Activated T-helper 2 cell treated with anti-CD3 and anti-CD28 coated beads, Interferon-gamma antibody, Interleukin-2, Interleukin-4, amounts not matched to agents 10 μg/mL and 5 μg/mL and 100 μg/mL, durations not matched to agents 14 hours and 24 hours and 36 hours (primary cell): ENCODE data around the gene PLEKHO1. TPM values are rescaled to one million over a fixed set of nuclear protein-coding genes. Genes with fewer than 3 reads are reported as not detected.
"Not testable (repeated sequence)": the region's sequence is repeated elsewhere in the genome, so short reads cannot be mapped to it uniquely, and the experiment has no call there.

Experiments used
- DNase-seq: peaks from one replicate; pipeline ENCODE4 v3.0.0; 2021; ENCODE audit warnings: low spot score
- H3K27ac Mint-ChIP-seq: one replicate; pipeline ENCODE4 v1.8.0; 2021; ENCODE audit warnings: mixed read lengths
- H3K27me3 Mint-ChIP-seq: one replicate; pipeline ENCODE4 v1.8.0; 2021; ENCODE audit warnings: low read depth, mixed read lengths
- H3K36me3 Mint-ChIP-seq: one replicate; pipeline ENCODE4 v1.8.0; 2021; ENCODE audit warnings: low read depth, mixed read lengths
- H3K4me1 Mint-ChIP-seq: one replicate; pipeline ENCODE4 v1.8.0; 2021; ENCODE audit warnings: low read depth, mixed read lengths
- H3K4me3 Mint-ChIP-seq: one replicate; pipeline ENCODE4 v1.8.0; 2021; ENCODE audit warnings: low read depth, mild to moderate bottlenecking, moderate library complexity, mixed read lengths
- H3K9me3 Mint-ChIP-seq: one replicate; pipeline ENCODE4 v1.8.0; 2021; ENCODE audit warnings: mixed read lengths
- intact Hi-C: fragments of 100-400 bp; cut with micrococcal nuclease; formaldehyde crosslinking; loops from one replicate; pipeline ENCODE4 v1.15.1; 2023
- total RNA-seq: library from RNA; stranded (reverse); gene quantifications from 2 replicates; pipeline ENCODE4 v1.2.3, GENCODE V29; 2022

Gene PLEKHO1
- total RNA-seq, 1 donor from 2014 or later = 31.2 TPM

DNA sequence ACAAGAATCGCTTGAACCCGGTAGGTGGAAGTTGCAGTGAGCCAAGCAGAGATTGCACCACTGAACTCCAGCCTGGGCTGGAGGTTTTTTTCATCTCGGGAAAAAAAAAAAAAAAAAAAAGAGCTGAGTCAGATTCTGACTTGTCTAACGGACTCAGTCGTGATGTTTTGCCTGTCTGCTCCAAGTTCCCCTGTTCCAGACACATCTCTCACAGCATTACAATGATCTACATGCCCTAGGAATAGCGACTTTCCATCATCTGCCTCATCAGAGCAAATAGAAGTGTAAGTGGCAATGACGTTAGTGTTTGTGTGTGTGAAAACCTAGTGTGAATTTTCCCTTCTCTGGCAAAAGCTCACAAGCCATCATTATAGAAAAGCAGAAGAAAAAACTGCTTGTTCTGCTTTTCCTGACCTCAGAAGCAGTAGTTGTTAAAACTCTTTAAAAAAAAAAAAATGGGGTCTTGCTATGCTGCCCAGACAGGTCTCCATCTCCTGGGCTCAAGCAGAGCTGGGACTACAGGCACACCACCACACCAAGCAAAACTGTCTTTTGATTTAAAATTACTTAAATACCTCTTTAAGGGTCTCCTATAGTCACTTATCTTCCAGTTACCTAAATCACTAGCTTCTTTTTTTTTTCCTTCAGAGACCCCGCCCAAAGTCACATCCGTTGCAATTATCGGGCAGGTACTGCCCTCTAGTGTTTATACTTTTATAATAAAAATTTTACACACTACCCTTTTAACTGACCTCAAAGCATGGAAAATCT is 37.3 kb downstream of the PLEKHO1 start:
- DNase-seq = no peak
- intact Hi-C loops = loop anchor here (1.0 to 5.0 kb wide), 2 partner anchors 122 to 225 kb away; no protein-coding TSS in a partner anchor
- Mint-ChIP-seq H3K36me3 (no peaks in the 10 kb centered on the region), H3K4me1 (peaks cover 8% of the 10 kb centered on the region), H3K4me3 (no peak overlapping the region), H3K27ac (no peak overlapping the region), H3K27me3 (peaks cover 1% of the 10 kb centered on the region), H3K9me3 (no peaks in the 10 kb centered on the region)

GRCh38 chr1:150187560-150187931 is 37.8 kb downstream of the PLEKHO1 start:
- H3K36me3 Mint-ChIP-seq = no peaks in the 10 kb centered on the region
- H3K4me1 Mint-ChIP-seq = peaks cover 8% of the 10 kb centered on the region
- intact Hi-C loops = loop anchor here (1.0 to 5.0 kb wide), 2 partner anchors 122 to 225 kb away; no protein-coding TSS in a partner anchor
- H3K27me3 Mint-ChIP-seq = peaks cover 1% of the 10 kb centered on the region
- DNase-seq = no peak
- no peaks in the 10 kb centered on the region for H3K9me3 Mint-ChIP-seq
- no peak overlapping the region for H3K4me3 Mint-ChIP-seq
- H3K27ac Mint-ChIP-seq = no peak overlapping the region

DNA sequence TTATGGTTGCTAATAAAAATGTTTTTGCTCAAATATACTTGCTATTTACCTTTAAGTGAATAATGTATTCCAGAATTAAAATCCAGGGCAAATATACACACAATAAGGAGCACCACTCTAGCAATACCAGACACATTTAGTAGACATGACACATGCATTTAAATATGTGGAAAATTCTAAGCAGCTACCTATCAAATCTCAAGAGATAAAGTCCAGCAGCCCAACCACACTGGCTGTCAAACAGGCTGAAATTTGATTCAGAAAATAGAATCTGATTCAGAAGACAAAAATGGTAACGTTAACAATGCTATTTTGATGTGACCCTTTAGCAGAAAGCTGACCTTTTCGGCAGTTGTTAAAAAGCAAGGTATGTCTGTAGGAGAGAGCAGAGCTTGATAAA is 42.3 kb downstream of the PLEKHO1 start:
- no peaks in the 10 kb centered on the region for H3K9me3 Mint-ChIP-seq
- H3K27ac Mint-ChIP-seq = no peak overlapping the region
- intact Hi-C loops = no loop called here

DNA sequence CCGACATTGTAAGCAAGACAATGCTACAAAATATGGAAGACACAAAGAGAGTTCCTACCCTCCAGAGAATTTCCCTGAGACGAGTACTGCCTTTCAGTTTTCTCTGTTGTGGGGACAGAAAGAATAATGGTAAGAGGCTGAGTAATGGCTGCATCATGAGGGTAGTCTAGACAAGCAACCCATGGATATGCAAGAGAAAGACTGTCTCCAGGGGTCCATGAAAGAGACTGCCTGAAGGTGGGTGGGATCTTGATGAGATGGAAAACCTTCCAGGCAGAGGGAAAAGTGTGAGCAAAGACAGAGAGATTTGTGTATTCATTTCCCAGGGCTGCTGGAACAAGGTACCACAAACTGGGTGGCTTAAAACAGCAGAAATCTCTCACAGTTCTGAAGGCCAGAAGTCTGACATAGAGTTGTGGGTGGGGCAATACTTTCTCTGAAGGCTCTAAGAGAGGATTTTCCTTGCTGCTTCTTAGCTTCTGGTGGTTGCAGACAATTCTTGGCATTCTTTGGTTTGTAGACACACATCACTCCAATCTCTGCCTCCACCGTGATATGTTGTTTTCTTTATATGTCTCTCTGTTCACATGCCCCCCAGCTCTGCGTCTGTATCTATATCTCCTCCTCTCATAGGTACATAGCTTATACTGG is 44.8 kb downstream of the PLEKHO1 start:
- H3K9me3 Mint-ChIP-seq = no peaks in the 10 kb centered on the region
- no peaks in the 10 kb centered on the region for H3K36me3 Mint-ChIP-seq
- H3K27ac Mint-ChIP-seq = no peak overlapping the region
- intact Hi-C loops = no loop called here
- H3K4me3 Mint-ChIP-seq = no peak overlapping the region
- no peak for DNase-seq
- H3K4me1 Mint-ChIP-seq = peaks cover 3% of the 10 kb centered on the region
- peaks cover 16% of the 10 kb centered on the region for H3K27me3 Mint-ChIP-seq

More for the DNA sequence above, 42.3 kb downstream of the PLEKHO1 start:
- no peak for DNase-seq
- Mint-ChIP-seq H3K27me3 (peaks cover 5% of the 10 kb centered on the region), H3K4me3 (no peak overlapping the region), H3K36me3 (no peaks in the 10 kb centered on the region), H3K4me1 (peaks cover 8% of the 10 kb centered on the region)

DNA sequence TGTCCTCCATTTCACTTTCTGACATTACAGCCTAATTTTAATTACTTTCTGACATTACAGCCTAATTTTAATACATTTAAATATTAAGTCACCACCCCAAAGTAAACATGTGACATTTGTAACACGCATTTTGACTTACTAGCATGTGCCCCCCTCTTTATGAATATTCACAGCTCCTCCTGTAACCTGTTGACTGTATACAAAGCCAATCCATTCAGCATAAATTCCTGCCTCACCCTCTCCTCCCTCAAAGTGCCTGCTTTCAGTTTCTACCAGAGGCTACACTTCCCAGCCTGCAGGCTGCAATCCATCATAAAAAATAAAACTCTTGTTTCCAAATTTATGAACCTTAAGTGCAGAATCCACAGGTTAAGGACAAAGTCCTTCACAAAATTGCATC is 46.7 kb downstream of the PLEKHO1 start:
- DNase-seq = no peak
- peaks cover 18% of the 10 kb centered on the region for H3K27me3 Mint-ChIP-seq
- no peaks in the 10 kb centered on the region for H3K36me3 Mint-ChIP-seq
- no peak overlapping the region for H3K27ac Mint-ChIP-seq
- H3K9me3 Mint-ChIP-seq = no peaks in the 10 kb centered on the region
- intact Hi-C loops = no loop called here
- peaks cover 3% of the 10 kb centered on the region for H3K4me1 Mint-ChIP-seq
- H3K4me3 Mint-ChIP-seq = no peak overlapping the region

- intact Hi-C loops = no loop called here
- H3K9me3 Mint-ChIP-seq = no peaks in the 10 kb centered on the region
- H3K4me1 Mint-ChIP-seq = no peaks in the 10 kb centered on the region
- no peak overlapping the region for H3K27ac Mint-ChIP-seq
- no peak overlapping the region for H3K4me3 Mint-ChIP-seq
- H3K27me3 Mint-ChIP-seq = peaks cover 8% of the 10 kb centered on the region
- no peak for DNase-seq
- H3K36me3 Mint-ChIP-seq = no peaks in the 10 kb centered on the region
These were observed 57.7 kb downstream of the PLEKHO1 start for GRCh38 chr1:150207281-150207971.

- H3K4me1 Mint-ChIP-seq, H3K4me3 Mint-ChIP-seq, H3K27ac Mint-ChIP-seq, H3K9me3 Mint-ChIP-seq, H3K36me3 Mint-ChIP-seq, DNase-seq, H3K27me3 Mint-ChIP-seq, intact Hi-C loops: not testable (repeated sequence)
These were observed 58.7 kb downstream of the PLEKHO1 start for GRCh38 chr1:150208460-150208859.

Other genes with a start within 250 kb of the PLEKHO1 start
- gene SV2A, start 232.1 kb upstream of the PLEKHO1 start, total RNA-seq = 17.9 and 18.4 TPM in 2 replicates
- 109 and 113 TPM in 2 replicates for gene SF3B4, start 222.1 kb upstream of the PLEKHO1 start, total RNA-seq
- gene MTMR11, start 213.0 kb upstream of the PLEKHO1 start, total RNA-seq = 5.2 and 5.5 TPM in 2 replicates
- 26.1 and 28.2 TPM in 2 replicates for gene OTUD7B, start 139.2 kb upstream of the PLEKHO1 start, total RNA-seq
- gene VPS45, start 82.1 kb upstream of the PLEKHO1 start, total RNA-seq = 21.9 TPM in 2 replicates
- 195 and 198 TPM in 2 replicates for gene ANP32E, start 86.2 kb downstream of the PLEKHO1 start, total RNA-seq
- not detected in 2 replicates for gene CA14, start 107.9 kb downstream of the PLEKHO1 start, total RNA-seq
- gene APH1A, start 119.1 kb downstream of the PLEKHO1 start, total RNA-seq = 103 and 105 TPM in 2 replicates
- 0.39 and 0.98 TPM in 2 replicates for gene C1orf54, start 122.9 kb downstream of the PLEKHO1 start, total RNA-seq
- 4.2 TPM in 2 replicates for gene CIART, start 132.6 kb downstream of the PLEKHO1 start, total RNA-seq
- gene MRPS21, start 143.9 kb downstream of the PLEKHO1 start, total RNA-seq = 80.7 and 83.4 TPM in 2 replicates
- gene PRPF3, start 171.6 kb downstream of the PLEKHO1 start, total RNA-seq = 77.9 and 85.2 TPM in 2 replicates
- 21.9 and 22.8 TPM in 2 replicates for gene RPRD2, start 214.2 kb downstream of the PLEKHO1 start, total RNA-seq